Hippocampal formation (tissue), 2 donors: ENCODE results near the gene L3MBTL4.

Experiments
- DNase-seq, 2 donors: peaks; one replicate each; lab custom pipeline; 2025; lab: John Stamatoyannopoulos, UW

L3MBTL4 gene

GRCh38 chr18:6251084-6251483 lies 163.6 kb downstream of the L3MBTL4 start:
- no peak for DNase-seq

GRCh38 chr18:6249788-6250187 lies 164.9 kb downstream of the L3MBTL4 start:
- peak in 1 of 2 donors; percentile 12 for DNase-seq

GRCh38 chr18:6249170-6249569 lies 165.5 kb downstream of the L3MBTL4 start:
- DNase-seq: no peak

- no peak for DNase-seq
Observed at GRCh38 chr18:6248017-6248416, 166.7 kb downstream of the L3MBTL4 start.

GRCh38 chr18:6242004-6242403 lies 172.7 kb downstream of the L3MBTL4 start:
- no peak for DNase-seq

GRCh38 chr18:6239716-6240115 lies 175.0 kb downstream of the L3MBTL4 start:
- DNase-seq: no peak

- peak in 1 of 2 donors; percentile 10 for DNase-seq
Observed at GRCh38 chr18:6236258-6236657, 178.5 kb downstream of the L3MBTL4 start.

- peak; percentile 3 to 9 for DNase-seq
Observed at GRCh38 chr18:6222271-6222670, 192.4 kb downstream of the L3MBTL4 start.

- DNase-seq: no peak
Observed at GRCh38 chr18:6221602-6222014, 193.1 kb downstream of the L3MBTL4 start.

- DNase-seq: no peak
Observed at GRCh38 chr18:6220129-6220528, 194.6 kb downstream of the L3MBTL4 start.

GRCh38 chr18:6219116-6219717 lies 195.5 kb downstream of the L3MBTL4 start:
- DNase-seq: peak in 1 of 2 donors; percentile 4

- DNase-seq: no peak
Observed at GRCh38 chr18:6215888-6216287, 198.8 kb downstream of the L3MBTL4 start.

GRCh38 chr18:6211174-6211504 lies 203.6 kb downstream of the L3MBTL4 start:
- no peak for DNase-seq

GRCh38 chr18:6210349-6211173 lies 204.2 kb downstream of the L3MBTL4 start:
- no peak for DNase-seq

- DNase-seq: no peak
Observed at GRCh38 chr18:6207941-6208340, 206.8 kb downstream of the L3MBTL4 start.

GRCh38 chr18:6207116-6207515 lies 207.6 kb downstream of the L3MBTL4 start:
- DNase-seq: no peak

- DNase-seq: no peak
Observed at GRCh38 chr18:6205706-6206105, 209.0 kb downstream of the L3MBTL4 start.

- DNase-seq: no peak
Observed at GRCh38 chr18:6204476-6204875, 210.2 kb downstream of the L3MBTL4 start.

- DNase-seq: no peak
Observed at GRCh38 chr18:6203791-6204190, 210.9 kb downstream of the L3MBTL4 start.

GRCh38 chr18:6202861-6203260 lies 211.8 kb downstream of the L3MBTL4 start:
- no peak for DNase-seq

GRCh38 chr18:6200204-6200774 lies 214.4 kb downstream of the L3MBTL4 start:
- DNase-seq: no peak

- no peak for DNase-seq
Observed at GRCh38 chr18:6199777-6200176, 214.9 kb downstream of the L3MBTL4 start.

- DNase-seq: no peak
Observed at GRCh38 chr18:6198585-6198984, 216.1 kb downstream of the L3MBTL4 start.
